ENCODE measurements around the gene MGARP. TPM values are rescaled to one million over a fixed set of nuclear protein-coding genes. Genes with fewer than 3 reads are reported as not detected.

The MGARP gene
- total and polyA plus RNA-seq, 9 of the 15 experiments (the other 6 are each of a cell fraction or from before 2014, with no cell fraction given), result 0.11 to 0.45 (median 0.23) TPM; not detected in 4

DNA sequence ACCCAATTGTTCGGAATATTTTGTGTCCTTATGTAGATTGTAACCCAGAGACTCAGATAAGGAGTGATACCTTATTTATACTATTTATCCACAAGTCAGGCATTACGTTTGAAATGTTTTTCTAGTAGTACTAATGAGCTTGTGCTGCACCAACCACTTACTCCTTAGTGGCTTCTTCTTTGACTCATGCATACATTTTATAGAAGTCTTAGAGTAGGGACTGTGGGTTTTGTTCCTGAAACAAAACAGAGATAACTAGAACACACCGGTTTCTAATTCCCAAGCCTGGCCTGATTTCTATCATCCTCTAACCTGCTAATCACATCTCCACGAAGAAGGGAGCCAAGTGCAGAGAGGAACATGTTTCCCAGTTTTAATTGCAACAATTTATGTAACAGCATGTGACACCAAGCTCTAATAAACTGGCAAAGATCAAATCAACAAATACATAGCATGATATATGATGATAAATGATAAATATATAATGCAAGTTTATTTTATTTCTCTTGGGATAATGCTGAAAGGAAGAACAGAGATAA is 32.3 kb downstream of the MGARP start:
- no TSS peak for BruUV-seq (replicated peaks)
- intact Hi-C loops (cut with micrococcal nuclease) (no loop called here), in situ Hi-C loops (cut with MboI) (no loop called here)
- peak; percentile 37; the same call in 1 of the 2 replicates for TF ChIP-seq REST (IDR thresholded peaks at IDR 0.05; ENCODE audit: borderline replicate concordance)
- TF ChIP-seq REST (CRISPR knock-in tag; IDR thresholded peaks at IDR 0.05; ENCODE audit: low read depth), result no peak
- no peak for TF ChIP-seq LEF1 (IDR thresholded peaks at IDR 0.05)
- TF ChIP-seq, protein P1, sequence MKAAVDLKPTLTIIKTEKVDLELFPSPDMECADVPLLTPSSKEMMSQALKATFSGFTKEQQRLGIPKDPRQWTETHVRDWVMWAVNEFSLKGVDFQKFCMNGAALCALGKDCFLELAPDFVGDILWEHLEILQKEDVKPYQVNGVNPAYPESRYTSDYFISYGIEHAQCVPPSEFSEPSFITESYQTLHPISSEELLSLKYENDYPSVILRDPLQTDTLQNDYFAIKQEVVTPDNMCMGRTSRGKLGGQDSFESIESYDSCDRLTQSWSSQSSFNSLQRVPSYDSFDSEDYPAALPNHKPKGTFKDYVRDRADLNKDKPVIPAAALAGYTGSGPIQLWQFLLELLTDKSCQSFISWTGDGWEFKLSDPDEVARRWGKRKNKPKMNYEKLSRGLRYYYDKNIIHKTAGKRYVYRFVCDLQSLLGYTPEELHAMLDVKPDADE (conservative IDR thresholded peaks at IDR 0.05; ENCODE audit: control insufficient read depth, low read depth, low read length), result no peak
- TF ChIP-seq RBM34 (IDR thresholded peaks at IDR 0.05; ENCODE audit: borderline replicate concordance, insufficient read depth, low read length), result no peak
- no peak for TF ChIP-seq FUS (optimal IDR thresholded peaks at IDR 0.05; ENCODE audit: low read depth, low read length)
- TF ChIP-seq, protein P2, sequence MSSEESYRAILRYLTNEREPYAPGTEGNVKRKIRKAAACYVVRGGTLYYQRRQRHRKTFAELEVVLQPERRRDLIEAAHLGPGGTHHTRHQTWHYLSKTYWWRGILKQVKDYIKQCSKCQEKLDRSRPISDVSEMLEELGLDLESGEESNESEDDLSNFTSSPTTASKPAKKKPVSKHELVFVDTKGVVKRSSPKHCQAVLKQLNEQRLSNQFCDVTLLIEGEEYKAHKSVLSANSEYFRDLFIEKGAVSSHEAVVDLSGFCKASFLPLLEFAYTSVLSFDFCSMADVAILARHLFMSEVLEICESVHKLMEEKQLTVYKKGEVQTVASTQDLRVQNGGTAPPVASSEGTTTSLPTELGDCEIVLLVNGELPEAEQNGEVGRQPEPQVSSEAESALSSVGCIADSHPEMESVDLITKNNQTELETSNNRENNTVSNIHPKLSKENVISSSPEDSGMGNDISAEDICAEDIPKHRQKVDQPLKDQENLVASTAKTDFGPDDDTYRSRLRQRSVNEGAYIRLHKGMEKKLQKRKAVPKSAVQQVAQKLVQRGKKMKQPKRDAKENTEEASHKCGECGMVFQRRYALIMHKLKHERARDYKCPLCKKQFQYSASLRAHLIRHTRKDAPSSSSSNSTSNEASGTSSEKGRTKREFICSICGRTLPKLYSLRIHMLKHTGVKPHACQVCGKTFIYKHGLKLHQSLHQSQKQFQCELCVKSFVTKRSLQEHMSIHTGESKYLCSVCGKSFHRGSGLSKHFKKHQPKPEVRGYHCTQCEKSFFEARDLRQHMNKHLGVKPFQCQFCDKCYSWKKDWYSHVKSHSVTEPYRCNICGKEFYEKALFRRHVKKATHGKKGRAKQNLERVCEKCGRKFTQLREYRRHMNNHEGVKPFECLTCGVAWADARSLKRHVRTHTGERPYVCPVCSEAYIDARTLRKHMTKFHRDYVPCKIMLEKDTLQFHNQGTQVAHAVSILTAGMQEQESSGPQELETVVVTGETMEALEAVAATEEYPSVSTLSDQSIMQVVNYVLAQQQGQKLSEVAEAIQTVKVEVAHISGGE (CRISPR knock-in tag; IDR thresholded peaks at IDR 0.05), result no peak
- Histone ChIP-seq H3K27ac (ENCODE audit: extremely low read depth, low read depth, low read length) (no peak overlapping the region), H3K36me3 (ENCODE audit: control insufficient read depth, insufficient read depth, low read length) (no peaks in the 10 kb centered on the region), H3K4me3 (no peak overlapping the region), H4K20me1 (replicated peaks; ENCODE audit: control insufficient read depth, insufficient read depth, low read length) (no peaks in the 10 kb centered on the region), H2AFZ (ENCODE audit: low read depth, low read length) (0 out of 2 replicates have a peak overlapping the region, but pooled peaks have one; percentile 32), H3K4me2 (ENCODE audit: insufficient read depth, low read length) (no peak overlapping the region), H3K79me2 (ENCODE audit: control insufficient read depth, insufficient read depth, low read length) (no peaks in the 10 kb centered on the region), H3K9me3 (replicated peaks; ENCODE audit: control insufficient read depth, insufficient read depth, low read depth, low read length) (no peaks in the 10 kb centered on the region), H3K9me1 (ENCODE audit: control insufficient read depth, insufficient read depth, low read length) (no peaks in the 10 kb centered on the region), H3K9ac (ENCODE audit: insufficient read depth in 1 of 2, low read depth in 2 of 2, low read length in 2 of 2) (no peak overlapping the region), H3K27me3 (ENCODE audit: control insufficient read depth in 2 of 2, insufficient read depth in 2 of 2, low read length in 2 of 2) (no peaks in the 10 kb centered on the region), H3K4me1 (replicated peaks in 1 of 2; ENCODE audit: control insufficient read depth in 2 of 2, insufficient read depth in 2 of 2, low read length in 2 of 2) (no peaks in the 10 kb centered on the region; a peak in 2 of 5 replicates)
- POLR2A ChIA-PET, result interaction anchor here (0.6 kb wide), 1 partner anchor 165 kb away, joined by 4 read pairs; no protein-coding TSS in a partner anchor
- CTCF ChIA-PET (ENCODE audit: low intra/inter-chr PET ratio), result no interaction called here
- 19% methylated on average over 4 of the region's 4 CpGs for WGBS (ENCODE audit: insufficient coverage, low coverage, missing lambda C conversion rate)
- ATAC-seq, result no peak
- no peak for FAIRE-seq
- DNase-seq (ENCODE audit: extremely low read depth in 1 of 4, low spot score in 3 of 4), result no peak

Data from K562 (cell line).